Lung (tissue), 12 donors: ENCODE measurements around the gene PKD2L1. TPM values are rescaled to one million over a fixed set of nuclear protein-coding genes. Genes with fewer than 3 reads are reported as not detected.

ENCODE experiments used
- ATAC-seq: fragments of 200-7000 bp; cut with Tn5 transposase; one replicate; pipeline ENCODE4 v1.9.1; 2020; ENCODE audit warnings: moderate number of reproducible peaks; ENCODE audit not compliant: insufficient read depth, low FRiP score
- DNase-seq, 3 donors: peaks; one replicate each; pipeline ENCODE4 v3.0.0-alpha.2; 2013 to 2017
- H3K27ac ChIP-seq, 2 donors: one replicate each; pipeline ENCODE4 v1.5.1; 2013; ENCODE audit warnings: mild to moderate bottlenecking in 2 of 2, moderate library complexity in 2 of 2, control low read depth in 1 of 2, inconsistent platforms in 1 of 2, low read depth in 1 of 2, low read length in 1 of 2
- H3K27me3 ChIP-seq, 3 donors: one replicate each; pipeline ENCODE4 v1.5.1; 2013; ENCODE audit warnings: low read length in 2 of 3; ENCODE audit not compliant: control insufficient read depth in 3 of 3, insufficient read depth in 3 of 3
- H3K36me3 ChIP-seq, 4 donors: one replicate each; pipeline ENCODE4 v1.5.1; 2013; ENCODE audit warnings: low read length in 4 of 4, mild to moderate bottlenecking in 1 of 4, moderate library complexity in 1 of 4; ENCODE audit not compliant: control insufficient read depth in 4 of 4, insufficient read depth in 4 of 4
- H3K4me1 ChIP-seq, 5 donors: one replicate each; pipeline ENCODE4 v1.5.1; 2013; ENCODE audit warnings: low read length in 5 of 5, mild to moderate bottlenecking in 2 of 5, moderate library complexity in 1 of 5; ENCODE audit not compliant: control insufficient read depth in 5 of 5, insufficient read depth in 5 of 5
- H3K4me3 ChIP-seq: one replicate; pipeline ENCODE4 v1.5.1; 2013; ENCODE audit warnings: mild to moderate bottlenecking, control low read depth, moderate library complexity
- H3K9ac ChIP-seq, 2 donors: one replicate each; pipeline ENCODE4 v1.5.1; 2013; ENCODE audit warnings: low read length in 2 of 2, control low read depth in 1 of 2; ENCODE audit not compliant: insufficient read depth in 1 of 2
- H3K9me3 ChIP-seq, 4 donors: one replicate each; pipeline ENCODE4 v1.5.1; 2013; ENCODE audit warnings: low read length in 3 of 4, mild to moderate bottlenecking in 1 of 4, moderate library complexity in 1 of 4; ENCODE audit not compliant: control insufficient read depth in 4 of 4, insufficient read depth in 3 of 4
- WGBS, 2 donors: extraction: QIAGEN DNeasy Blood & Tissue Kit; methylation state at CpG; one replicate each; pipeline ENCODE4 v1.1.7; 2013; 5-methylcytosine and 5-hydroxymethylcytosine counted together
- polyA plus RNA-seq, 2 donors: library from polyadenylated mRNA; stranded (reverse); fragments of 200-250 nt; gene quantifications; one replicate each; pipeline ENCODE4 v1.2.1, GENCODE V29; 2013
- total RNA-seq, 2 donors: library from RNA; depleted of rRNA in 1 of 2; stranded (reverse); fragments of >200 nt in 1 of 2; gene quantifications; one replicate each; pipeline ENCODE4 v1.2.1, GENCODE V29; 2014 to 2021
- TF ChIP-seq, protein P1 (sequence below): IDR thresholded peaks from 2 replicates; pipeline ENCODE4 v1.5.1; 2012; ENCODE audit warnings: mild to moderate bottlenecking; ENCODE audit errors: control extremely low read depth, extremely low read depth
- donor health status: control.
- donor health status: control.
- donor health status: Bipolar disorder and iron deficiency.
- donor health status: healthy.
- donor health status: DM: yes; HTN: yes; CAD: no.

PKD2L1 gene
- total and polyA plus RNA-seq, 4 donors, result 0.46 to 1.5 (median 1.0) TPM

DNA sequence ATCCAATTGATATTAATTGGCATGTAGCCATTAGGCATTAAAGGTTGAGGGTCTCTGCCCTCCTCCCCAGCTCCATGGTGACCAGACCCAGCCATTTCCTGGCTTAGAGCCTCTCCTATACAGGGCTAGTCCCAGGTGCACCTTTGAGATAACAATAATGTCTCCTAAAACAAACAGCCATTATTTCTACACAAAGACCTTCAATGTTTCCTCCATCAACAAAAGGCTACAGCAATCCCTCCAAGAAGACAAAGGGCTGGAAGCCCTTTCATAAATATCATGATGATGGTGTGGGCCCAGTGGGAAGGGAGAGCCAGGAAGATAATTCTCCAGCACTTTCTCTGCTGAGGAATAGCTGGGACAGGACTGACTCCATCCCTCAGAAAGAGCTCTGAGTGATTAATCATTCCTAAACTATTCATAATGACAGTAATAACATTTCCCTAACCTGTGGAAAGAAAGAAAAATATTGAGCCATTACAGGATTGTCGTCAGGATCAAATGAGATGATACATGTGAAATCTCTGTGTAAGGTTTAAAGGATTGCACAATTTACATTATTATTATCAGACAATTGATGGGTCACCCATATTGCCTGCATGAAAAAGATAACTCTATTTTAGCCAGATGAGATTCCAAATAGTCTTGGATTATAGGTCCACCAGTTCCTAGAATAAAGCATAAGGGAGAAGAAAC is 10.2 kb downstream of the PKD2L1 start:
- H3K27ac ChIP-seq, result no peak overlapping the region
- DNase-seq, result no peak
- no peak overlapping the region for H3K9ac ChIP-seq
- no peak for ATAC-seq
- H3K36me3 ChIP-seq, result no peaks in the 10 kb centered on the region
- no peaks in the 10 kb centered on the region for H3K4me1 ChIP-seq
- TF ChIP-seq, protein P1, sequence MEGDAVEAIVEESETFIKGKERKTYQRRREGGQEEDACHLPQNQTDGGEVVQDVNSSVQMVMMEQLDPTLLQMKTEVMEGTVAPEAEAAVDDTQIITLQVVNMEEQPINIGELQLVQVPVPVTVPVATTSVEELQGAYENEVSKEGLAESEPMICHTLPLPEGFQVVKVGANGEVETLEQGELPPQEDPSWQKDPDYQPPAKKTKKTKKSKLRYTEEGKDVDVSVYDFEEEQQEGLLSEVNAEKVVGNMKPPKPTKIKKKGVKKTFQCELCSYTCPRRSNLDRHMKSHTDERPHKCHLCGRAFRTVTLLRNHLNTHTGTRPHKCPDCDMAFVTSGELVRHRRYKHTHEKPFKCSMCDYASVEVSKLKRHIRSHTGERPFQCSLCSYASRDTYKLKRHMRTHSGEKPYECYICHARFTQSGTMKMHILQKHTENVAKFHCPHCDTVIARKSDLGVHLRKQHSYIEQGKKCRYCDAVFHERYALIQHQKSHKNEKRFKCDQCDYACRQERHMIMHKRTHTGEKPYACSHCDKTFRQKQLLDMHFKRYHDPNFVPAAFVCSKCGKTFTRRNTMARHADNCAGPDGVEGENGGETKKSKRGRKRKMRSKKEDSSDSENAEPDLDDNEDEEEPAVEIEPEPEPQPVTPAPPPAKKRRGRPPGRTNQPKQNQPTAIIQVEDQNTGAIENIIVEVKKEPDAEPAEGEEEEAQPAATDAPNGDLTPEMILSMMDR, result no peak
- peaks cover 0 to 11% (median 8%) of the 10 kb centered on the region in 3 donors for H3K27me3 ChIP-seq
- whole genome bisulfite sequencing, 2 donors, result 47 to 71% methylated on average over 1 of the region's 1 CpG
- H3K9me3 ChIP-seq, result no peaks in the 10 kb centered on the region
- H3K4me3 ChIP-seq, result no peak overlapping the region

GRCh38 chr10:100318207-100318606 is 11.8 kb downstream of the PKD2L1 start:
- Histone ChIP-seq H3K9me3 (no peaks in the 10 kb centered on the region), H3K9ac (no peak overlapping the region), H3K27me3 (peaks cover 0 to 16% (median 9%) of the 10 kb centered on the region in 3 donors), H3K4me3 (no peak overlapping the region), H3K4me1 (no peaks in the 10 kb centered on the region), H3K36me3 (no peaks in the 10 kb centered on the region), H3K27ac (no peak overlapping the region)
- WGBS, 2 donors, result 88 to 89% methylated on average over 4 of the region's 4 CpGs
- no peak for ATAC-seq
- TF ChIP-seq, protein P1, result no peak
- DNase-seq, result no peak

DNA sequence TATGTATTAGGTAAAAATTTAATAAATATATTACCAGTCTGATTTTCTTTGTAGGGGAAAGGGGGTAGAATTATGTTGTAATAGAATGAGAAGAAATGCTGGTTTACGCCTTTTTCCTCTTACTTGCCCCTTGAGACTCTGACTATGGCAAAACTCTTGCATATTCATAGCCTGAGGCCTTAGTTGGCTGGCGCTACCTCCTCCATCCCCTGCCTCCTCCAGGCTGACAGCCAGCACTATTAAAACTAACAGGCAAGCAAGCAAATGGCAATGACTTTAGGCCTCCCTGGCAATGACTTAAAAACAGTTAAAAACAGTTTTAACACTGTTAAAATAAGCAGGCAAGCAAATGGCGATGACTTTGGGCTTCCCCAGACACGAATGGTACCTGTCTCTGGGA is 14.4 kb downstream of the PKD2L1 start:
- WGBS, 2 donors, result 91 to 93% methylated on average over 4 of the region's 4 CpGs
- Histone ChIP-seq H3K27ac (no peak overlapping the region), H3K4me3 (no peak overlapping the region), H3K27me3 (peaks cover 0 to 22% (median 12%) of the 10 kb centered on the region in 3 donors), H3K4me1 (no peaks in the 10 kb centered on the region), H3K36me3 (no peaks in the 10 kb centered on the region), H3K9me3 (no peaks in the 10 kb centered on the region), H3K9ac (no peak overlapping the region)
- TF ChIP-seq, protein P1, result no peak
- ATAC-seq (no peak), DNase-seq (no peak)

GRCh38 chr10:100311298-100311697 is 18.7 kb downstream of the PKD2L1 start:
- no peak for ATAC-seq
- H3K9ac ChIP-seq, result no peak overlapping the region
- H3K9me3 ChIP-seq, result no peaks in the 10 kb centered on the region
- no peaks in the 10 kb centered on the region for H3K36me3 ChIP-seq
- no peak for DNase-seq
- no peak overlapping the region for H3K27ac ChIP-seq
- 69 to 79% methylated on average over 4 of the region's 4 CpGs for WGBS, 2 donors
- no peaks in the 10 kb centered on the region for H3K4me1 ChIP-seq
- H3K4me3 ChIP-seq, result no peak overlapping the region
- TF ChIP-seq, protein P1, result no peak
- peaks cover 0 to 27% (median 12%) of the 10 kb centered on the region in 3 donors for H3K27me3 ChIP-seq
